Measurements from ENCODE around the gene C10orf90. TPM values are rescaled to one million over a fixed set of nuclear protein-coding genes. Genes with fewer than 3 reads are reported as not detected.

The C10orf90 gene
- total RNA-seq, 1 experiment from 2014 or later: 0.67 TPM

GRCh38 chr10:126570621-126571602 lies 99.6 kb downstream of the C10orf90 start:
- BruUV-seq (replicated peaks): no TSS peak
- TF ChIP-seq CTCF (IDR thresholded peaks at IDR 0.05) (no peak; the same call in 1 of the 2 replicates), TCF7L2 (IDR thresholded peaks at IDR 0.05; ENCODE audit: low read depth, low read length) (no peak), SIN3A (IDR thresholded peaks at IDR 0.05; ENCODE audit: borderline replicate concordance, insufficient read depth, low read depth, low read length) (no peak), POLR2AphosphoS5 (IDR thresholded peaks at IDR 0.05; ENCODE audit: low read depth, low read length) (no peak)
- TF ChIP-seq, protein P1, sequence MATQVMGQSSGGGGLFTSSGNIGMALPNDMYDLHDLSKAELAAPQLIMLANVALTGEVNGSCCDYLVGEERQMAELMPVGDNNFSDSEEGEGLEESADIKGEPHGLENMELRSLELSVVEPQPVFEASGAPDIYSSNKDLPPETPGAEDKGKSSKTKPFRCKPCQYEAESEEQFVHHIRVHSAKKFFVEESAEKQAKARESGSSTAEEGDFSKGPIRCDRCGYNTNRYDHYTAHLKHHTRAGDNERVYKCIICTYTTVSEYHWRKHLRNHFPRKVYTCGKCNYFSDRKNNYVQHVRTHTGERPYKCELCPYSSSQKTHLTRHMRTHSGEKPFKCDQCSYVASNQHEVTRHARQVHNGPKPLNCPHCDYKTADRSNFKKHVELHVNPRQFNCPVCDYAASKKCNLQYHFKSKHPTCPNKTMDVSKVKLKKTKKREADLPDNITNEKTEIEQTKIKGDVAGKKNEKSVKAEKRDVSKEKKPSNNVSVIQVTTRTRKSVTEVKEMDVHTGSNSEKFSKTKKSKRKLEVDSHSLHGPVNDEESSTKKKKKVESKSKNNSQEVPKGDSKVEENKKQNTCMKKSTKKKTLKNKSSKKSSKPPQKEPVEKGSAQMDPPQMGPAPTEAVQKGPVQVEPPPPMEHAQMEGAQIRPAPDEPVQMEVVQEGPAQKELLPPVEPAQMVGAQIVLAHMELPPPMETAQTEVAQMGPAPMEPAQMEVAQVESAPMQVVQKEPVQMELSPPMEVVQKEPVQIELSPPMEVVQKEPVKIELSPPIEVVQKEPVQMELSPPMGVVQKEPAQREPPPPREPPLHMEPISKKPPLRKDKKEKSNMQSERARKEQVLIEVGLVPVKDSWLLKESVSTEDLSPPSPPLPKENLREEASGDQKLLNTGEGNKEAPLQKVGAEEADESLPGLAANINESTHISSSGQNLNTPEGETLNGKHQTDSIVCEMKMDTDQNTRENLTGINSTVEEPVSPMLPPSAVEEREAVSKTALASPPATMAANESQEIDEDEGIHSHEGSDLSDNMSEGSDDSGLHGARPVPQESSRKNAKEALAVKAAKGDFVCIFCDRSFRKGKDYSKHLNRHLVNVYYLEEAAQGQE (IDR thresholded peaks at IDR 0.05; ENCODE audit: insufficient read depth in 1 of 2, low read depth in 2 of 2, low read length in 1 of 2): no peak
- Histone ChIP-seq H3K4me3 (ENCODE audit: low read depth in 2 of 2, low read length in 2 of 2) (no peak overlapping the region), H3K36me3 (ENCODE audit: control insufficient read depth, insufficient read depth, low read length) (no peaks in the 10 kb centered on the region), H3K4me1 (ENCODE audit: control insufficient read depth, insufficient read depth, low read length) (peaks cover 6% of the 10 kb centered on the region), H3K27ac (ENCODE audit: low read length) (no peak overlapping the region), H3K9me3 (ENCODE audit: control insufficient read depth, insufficient read depth, low read depth, low read length) (no peaks in the 10 kb centered on the region), H3K27me3 (ENCODE audit: control insufficient read depth, insufficient read depth, low read length) (no peaks in the 10 kb centered on the region)
- ChIA-PET CTCF (no interaction called here), POLR2A (no interaction called here)
- intact Hi-C loops (cut with micrococcal nuclease; ENCODE audit: unreplicated experiment) (no loop called here), in situ Hi-C loops (cut with HindIII; ENCODE audit: low pct_unique_long_range_greater_than_20kb, low sequenced_read_pairs) (no loop called here)
- DNase-seq (ENCODE audit: low read depth, low spot score) (no peak), ATAC-seq (no peak)

DNA sequence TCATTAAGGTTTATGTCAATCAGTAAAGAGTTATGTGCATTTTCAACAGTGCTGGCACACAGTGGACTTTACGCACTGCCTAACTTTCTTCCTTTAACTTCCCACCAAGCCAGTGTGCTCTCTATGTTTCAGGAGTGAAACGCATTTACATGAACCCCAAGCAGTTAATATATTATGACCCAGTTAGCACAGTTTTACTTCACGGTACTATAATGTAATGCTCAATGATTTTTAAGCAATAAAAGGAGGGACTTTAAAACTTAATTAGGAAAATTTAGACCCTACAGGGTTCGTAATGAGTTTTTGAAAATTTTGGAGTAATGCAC lies 100.3 kb downstream of the C10orf90 start:
- TF ChIP-seq POLR2AphosphoS5 (IDR thresholded peaks at IDR 0.05; ENCODE audit: low read depth, low read length) (no peak), SIN3A (IDR thresholded peaks at IDR 0.05; ENCODE audit: borderline replicate concordance, insufficient read depth, low read depth, low read length) (no peak), CTCF (IDR thresholded peaks at IDR 0.05) (no peak), TCF7L2 (IDR thresholded peaks at IDR 0.05; ENCODE audit: low read depth, low read length) (no peak)
- TF ChIP-seq, protein P1 (IDR thresholded peaks at IDR 0.05; ENCODE audit: insufficient read depth in 1 of 2, low read depth in 2 of 2, low read length in 1 of 2): no peak
- Histone ChIP-seq H3K4me3 (ENCODE audit: low read depth in 2 of 2, low read length in 2 of 2) (no peak overlapping the region), H3K36me3 (ENCODE audit: control insufficient read depth, insufficient read depth, low read length) (no peaks in the 10 kb centered on the region), H3K9me3 (ENCODE audit: control insufficient read depth, insufficient read depth, low read depth, low read length) (no peaks in the 10 kb centered on the region), H3K27ac (ENCODE audit: low read length) (no peak overlapping the region), H3K27me3 (ENCODE audit: control insufficient read depth, insufficient read depth, low read length) (no peaks in the 10 kb centered on the region), H3K4me1 (ENCODE audit: control insufficient read depth, insufficient read depth, low read length) (peaks cover 6% of the 10 kb centered on the region)
- peak; percentile 29; the same call in 1 of the 2 replicates for ATAC-seq
- ChIA-PET POLR2A (no interaction called here), CTCF (no interaction called here)
- intact Hi-C loops (cut with micrococcal nuclease; ENCODE audit: unreplicated experiment): no loop called here
- BruUV-seq (replicated peaks): no TSS peak
- in situ Hi-C loops (cut with HindIII; ENCODE audit: low pct_unique_long_range_greater_than_20kb, low sequenced_read_pairs): no loop called here
- no peak for DNase-seq (ENCODE audit: low read depth, low spot score)
